Activated CD4-positive, alpha-beta memory T cell treated with anti-CD3 and anti-CD28 coated beads, Interleukin-2, amount 10 ng/mL, durations not matched to agents 7 days and 5 days (primary cell): Measurements from ENCODE around the gene TFR2. TPM values are rescaled to one million over a fixed set of nuclear protein-coding genes. Genes with fewer than 3 reads are reported as not detected.

ENCODE experiments used
- CTCF ChIA-PET: fragments of 350-600 bp; sonication (Branson Sonifier 250); formaldehyde crosslinking; loops from one replicate; lab custom pipeline; 2021; ENCODE audit warnings: antibody characterized with exemption, inconsistent platforms; lab: Charles Lee
- POLR2A ChIA-PET: fragments of 350-600 bp; sonication (Branson Sonifier 250); formaldehyde crosslinking; loops from one replicate; lab custom pipeline; 2021; ENCODE audit warnings: antibody characterized with exemption; lab: Charles Lee
- DNase-seq: peaks from one replicate; pipeline ENCODE4 v3.0.0-alpha.2; 2020
- H3K27ac Mint-ChIP-seq: one replicate; pipeline ENCODE4 v1.8.0; 2021; ENCODE audit warnings: mild to moderate bottlenecking, mixed read lengths
- H3K27me3 Mint-ChIP-seq: one replicate; pipeline ENCODE4 v1.8.0; 2021; ENCODE audit warnings: mixed read lengths
- H3K36me3 Mint-ChIP-seq: one replicate; pipeline ENCODE4 v1.8.0; 2021; ENCODE audit warnings: low read depth, mixed read lengths
- H3K4me1 Mint-ChIP-seq: one replicate; pipeline ENCODE4 v1.8.0; 2021; ENCODE audit warnings: mixed read lengths
- H3K4me3 Mint-ChIP-seq: one replicate; pipeline ENCODE4 v1.8.0; 2021; ENCODE audit warnings: mild to moderate bottlenecking, mixed read lengths
- H3K9me3 Mint-ChIP-seq: one replicate; pipeline ENCODE4 v1.8.0; 2021; ENCODE audit warnings: mixed read lengths
- total RNA-seq, 2 experiments: library from RNA; stranded (reverse); gene quantifications; one replicate each; pipeline ENCODE4 v1.2.3, GENCODE V29; 2021

Gene TFR2
- total RNA-seq, 2 experiments from 2014 or later, result 8.8 to 9.2 TPM

DNA sequence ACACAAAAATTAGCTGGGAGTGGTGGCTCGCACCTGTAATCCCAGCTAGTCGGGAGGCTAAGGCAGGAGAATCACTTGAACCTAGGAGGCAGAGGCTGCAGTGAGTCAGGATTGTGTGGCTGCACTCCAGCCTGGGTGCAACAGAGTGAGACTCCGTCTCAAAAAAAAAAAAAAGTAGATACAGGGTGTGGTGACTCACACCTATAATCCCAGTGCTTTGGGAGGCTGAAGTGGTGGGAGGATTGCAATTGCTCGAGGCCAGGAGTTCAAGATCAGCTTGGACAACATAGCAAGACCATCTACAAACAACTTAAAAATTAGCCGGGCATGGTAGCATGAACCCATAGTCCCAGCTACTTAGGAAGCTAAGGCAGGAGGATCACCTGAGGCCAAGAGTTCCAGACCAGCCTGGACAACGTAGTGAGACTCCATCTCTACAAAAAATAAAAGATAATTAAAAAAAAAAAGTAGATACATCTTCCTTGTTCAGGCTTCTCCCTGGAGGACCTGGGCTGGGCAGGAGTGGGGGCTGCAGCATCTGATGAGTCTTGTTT is 27.0 kb downstream of the TFR2 start:
- Mint-ChIP-seq H3K27me3 (peaks cover 2% of the 10 kb centered on the region), H3K36me3 (peaks cover 15% of the 10 kb centered on the region), H3K4me3 (peak overlapping the region; percentile 85), H3K9me3 (no peaks in the 10 kb centered on the region), H3K4me1 (peaks cover 21% of the 10 kb centered on the region), H3K27ac (no peak overlapping the region)
- POLR2A ChIA-PET, result interaction anchor here (0.5 to 8.1 kb wide), 8 partner anchors 9 to 186 kb away, joined by 3 to 140 read pairs (median 20); partner anchors contain the start of genes FBXO24, GNB2, LRCH4 and ZCWPW1
- CTCF ChIA-PET, result interaction anchor here (0.8 to 11.9 kb wide), 5 partner anchors 11 to 77 kb away, joined by 3 to 163 read pairs (median 32); no protein-coding TSS in a partner anchor
- no peak for DNase-seq

- no peaks in the 10 kb centered on the region for H3K9me3 Mint-ChIP-seq
- peaks cover 21% of the 10 kb centered on the region for H3K4me1 Mint-ChIP-seq
- H3K36me3 Mint-ChIP-seq, result peaks cover 15% of the 10 kb centered on the region
- DNase-seq, result no peak
- CTCF ChIA-PET, result interaction anchor here (0.6 to 11.9 kb wide), 13 partner anchors 8 to 261 kb away, joined by 3 to 163 read pairs (median 5); partner anchors contain the start of genes POP7 and SRRT
- H3K27me3 Mint-ChIP-seq, result peaks cover 2% of the 10 kb centered on the region
- H3K4me3 Mint-ChIP-seq, result peak overlapping the region; percentile 85
- POLR2A ChIA-PET, result interaction anchor here (0.8 to 8.1 kb wide), 10 partner anchors 8 to 185 kb away, joined by 3 to 140 read pairs (median 10); partner anchors contain the start of genes FBXO24, GNB2, LRCH4 and POP7
- H3K27ac Mint-ChIP-seq, result peak overlapping the region; percentile 7
Observed at GRCh38 chr7:100613412-100614175, 27.8 kb downstream of the TFR2 start.

- Mint-ChIP-seq H3K4me1 (peaks cover 21% of the 10 kb centered on the region), H3K27ac (peak overlapping the region; percentile 64), H3K4me3 (peak overlapping the region; percentile 95), H3K9me3 (no peaks in the 10 kb centered on the region), H3K27me3 (peaks cover 2% of the 10 kb centered on the region), H3K36me3 (peaks cover 15% of the 10 kb centered on the region)
- peak; percentile 41 for DNase-seq
- ChIA-PET CTCF (interaction anchor here (1.0 to 11.9 kb wide), 18 partner anchors 8 to 262 kb away, joined by 3 to 163 read pairs (median 5); partner anchors contain the start of genes FBXO24, LRCH4, POP7 and SRRT), POLR2A (interaction anchor here (0.7 to 8.1 kb wide), 23 partner anchors 9 to 275 kb away, joined by 3 to 140 read pairs (median 5); partner anchors contain the start of genes FBXO24, GNB2, LRCH4 and POP7)
Observed at GRCh38 chr7:100612730-100613390, 28.5 kb downstream of the TFR2 start.

DNA sequence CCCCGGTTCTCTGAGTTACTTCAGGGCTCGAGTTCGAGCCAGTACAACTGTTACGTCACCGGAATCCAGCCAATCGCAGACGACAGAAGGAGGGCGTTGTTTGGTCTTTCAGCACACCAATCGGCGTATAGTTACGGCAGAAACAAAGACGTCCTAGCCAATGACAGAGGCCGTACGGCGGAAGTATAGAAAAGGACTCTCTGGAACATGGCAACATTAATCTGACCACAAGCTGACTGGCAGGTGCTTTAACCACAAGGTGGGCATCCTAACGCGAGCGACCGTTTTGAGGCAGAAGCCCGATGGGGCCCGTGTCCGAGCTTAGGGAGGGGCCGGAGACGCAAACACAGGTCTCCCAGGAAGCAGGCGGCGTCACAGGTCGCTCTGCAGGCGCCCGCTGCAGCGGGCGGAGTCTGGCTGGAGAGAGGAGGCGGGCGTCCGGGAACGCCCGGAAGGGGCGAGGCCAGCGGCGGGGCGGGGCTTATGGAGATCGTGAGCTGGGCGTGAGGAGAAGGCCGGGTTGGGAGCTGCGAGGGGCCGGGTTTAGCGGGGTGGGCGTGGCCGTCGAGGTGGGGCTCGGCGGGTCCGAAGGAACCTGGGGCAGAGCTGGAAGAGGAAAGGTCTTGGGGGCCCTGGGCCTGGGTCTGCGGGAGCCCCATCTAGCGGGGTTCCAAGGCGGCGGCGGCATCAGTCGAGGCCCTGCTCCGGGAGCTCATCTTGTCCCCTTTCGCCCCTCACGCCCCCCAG is 29.2 kb downstream of the TFR2 start, which contains the start of gene MOSPD3:
TSS of gene MOSPD3 (plus strand) at position 558 of the 747 bp plus-strand sequence. CDS start 252 bp downstream, outside the sequence.
- Mint-ChIP-seq H3K27me3 (peaks cover 2% of the 10 kb centered on the region), H3K27ac (peak within 1 kb of the TSS; percentile 99), H3K4me1 (peaks cover 26% of the 10 kb centered on the region), H3K4me3 (peak within 1 kb of the TSS; percentile 95), H3K36me3 (peaks cover 15% of the 10 kb centered on the region), H3K9me3 (no peaks in the 10 kb centered on the region)
- ChIA-PET POLR2A (interaction anchor here (0.6 to 8.1 kb wide), 26 partner anchors 9 to 275 kb away, joined by 3 to 140 read pairs (median 5); partner anchors contain the start of genes FBXO24, GNB2, LRCH4 and MEPCE), CTCF (interaction anchor here (0.9 to 11.9 kb wide), 17 partner anchors 10 to 263 kb away, joined by 3 to 163 read pairs (median 5); partner anchors contain the start of genes FBXO24, LRCH4, POP7 and SRRT)
- DNase-seq, result peak; percentile 98

- no peaks in the 10 kb centered on the region for H3K9me3 Mint-ChIP-seq
- H3K27me3 Mint-ChIP-seq, result peaks cover 5% of the 10 kb centered on the region
- ChIA-PET POLR2A (interaction anchor here (5.5 kb wide), 1 partner anchor 25 kb away, joined by 66 read pairs; the partner anchor contains the start of genes FBXO24 and LRCH4), CTCF (interaction anchor here (0.6 to 11.9 kb wide), 3 partner anchors 19 to 25 kb away, joined by 4 to 163 read pairs (median 4); no protein-coding TSS in a partner anchor)
- peak overlapping the region; percentile 1 for H3K4me3 Mint-ChIP-seq
- DNase-seq, result no peak
- peaks cover 41% of the 10 kb centered on the region for H3K4me1 Mint-ChIP-seq
- peaks cover 8% of the 10 kb centered on the region for H3K36me3 Mint-ChIP-seq
- no peak overlapping the region for H3K27ac Mint-ChIP-seq
Observed at GRCh38 chr7:100609958-100610357, 31.4 kb downstream of the TFR2 start.

GRCh38 chr7:100607111-100607510 is 34.2 kb downstream of the TFR2 start:
- H3K27me3 Mint-ChIP-seq, result peaks cover 5% of the 10 kb centered on the region
- H3K4me1 Mint-ChIP-seq, result peaks cover 42% of the 10 kb centered on the region
- DNase-seq, result no peak
- H3K27ac Mint-ChIP-seq, result no peak overlapping the region
- H3K9me3 Mint-ChIP-seq, result no peaks in the 10 kb centered on the region
- H3K36me3 Mint-ChIP-seq, result no peaks in the 10 kb centered on the region
- no peak overlapping the region for H3K4me3 Mint-ChIP-seq
- ChIA-PET POLR2A (interaction anchor here (2.3 to 7.9 kb wide), 3 partner anchors 17 to 23 kb away, joined by 6 to 89 read pairs (median 32); partner anchors contain the start of genes FBXO24 and LRCH4), CTCF (interaction anchor here (11.9 kb wide), 1 partner anchor 26 kb away, joined by 163 read pairs; no protein-coding TSS in a partner anchor)

DNA sequence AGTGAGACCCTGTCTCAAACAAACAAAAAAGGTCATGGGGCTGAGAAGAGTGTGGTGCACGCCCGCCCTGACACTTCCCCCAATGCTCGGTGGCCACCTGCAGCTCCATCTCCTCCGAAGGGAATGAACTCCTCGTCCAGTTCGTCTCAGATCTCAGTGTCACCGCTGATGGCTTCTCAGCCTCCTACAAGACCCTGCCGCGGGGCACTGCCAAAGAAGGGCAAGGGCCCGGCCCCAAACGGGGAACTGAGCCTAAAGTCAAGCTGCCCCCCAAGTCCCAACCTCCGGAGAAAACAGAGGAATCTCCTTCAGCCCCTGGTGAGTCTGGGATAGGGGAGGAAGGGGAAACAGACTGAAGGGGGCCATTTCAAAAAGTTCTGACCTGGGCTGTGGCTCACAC is 35.0 kb downstream of the TFR2 start:
- POLR2A ChIA-PET, result interaction anchor here (1.7 to 7.9 kb wide), 6 partner anchors 8 to 99 kb away, joined by 4 to 89 read pairs (median 12); partner anchors contain the start of genes FBXO24, LRCH4 and POP7
- H3K4me3 Mint-ChIP-seq, result peak overlapping the region; percentile 82
- CTCF ChIA-PET, result interaction anchor here (0.9 to 2.3 kb wide), 7 partner anchors 18 to 99 kb away, joined by 3 to 17 read pairs (median 8); partner anchors contain the start of genes FBXO24, LRCH4 and POP7
- H3K27ac Mint-ChIP-seq, result no peak overlapping the region
- H3K4me1 Mint-ChIP-seq, result peaks cover 42% of the 10 kb centered on the region
- no peak for DNase-seq
- peaks cover 5% of the 10 kb centered on the region for H3K27me3 Mint-ChIP-seq
- H3K36me3 Mint-ChIP-seq, result no peaks in the 10 kb centered on the region
- no peaks in the 10 kb centered on the region for H3K9me3 Mint-ChIP-seq

GRCh38 chr7:100604976-100605911 is 36.1 kb downstream of the TFR2 start:
- Mint-ChIP-seq H3K9me3 (no peaks in the 10 kb centered on the region), H3K4me1 (peaks cover 39% of the 10 kb centered on the region), H3K27ac (peak overlapping the region; percentile 58), H3K27me3 (peaks cover 5% of the 10 kb centered on the region), H3K4me3 (peak overlapping the region; percentile 82), H3K36me3 (no peaks in the 10 kb centered on the region)
- DNase-seq, result peak; percentile 62
- ChIA-PET CTCF (interaction anchor here (0.6 to 2.3 kb wide), 16 partner anchors 8 to 165 kb away, joined by 3 to 17 read pairs (median 3); partner anchors contain the start of genes FBXO24, LRCH4 and POP7), POLR2A (interaction anchor here (0.7 to 7.9 kb wide), 14 partner anchors 9 to 177 kb away, joined by 3 to 89 read pairs (median 4); partner anchors contain the start of genes FBXO24, LRCH4, MEPCE and POP7)

DNA sequence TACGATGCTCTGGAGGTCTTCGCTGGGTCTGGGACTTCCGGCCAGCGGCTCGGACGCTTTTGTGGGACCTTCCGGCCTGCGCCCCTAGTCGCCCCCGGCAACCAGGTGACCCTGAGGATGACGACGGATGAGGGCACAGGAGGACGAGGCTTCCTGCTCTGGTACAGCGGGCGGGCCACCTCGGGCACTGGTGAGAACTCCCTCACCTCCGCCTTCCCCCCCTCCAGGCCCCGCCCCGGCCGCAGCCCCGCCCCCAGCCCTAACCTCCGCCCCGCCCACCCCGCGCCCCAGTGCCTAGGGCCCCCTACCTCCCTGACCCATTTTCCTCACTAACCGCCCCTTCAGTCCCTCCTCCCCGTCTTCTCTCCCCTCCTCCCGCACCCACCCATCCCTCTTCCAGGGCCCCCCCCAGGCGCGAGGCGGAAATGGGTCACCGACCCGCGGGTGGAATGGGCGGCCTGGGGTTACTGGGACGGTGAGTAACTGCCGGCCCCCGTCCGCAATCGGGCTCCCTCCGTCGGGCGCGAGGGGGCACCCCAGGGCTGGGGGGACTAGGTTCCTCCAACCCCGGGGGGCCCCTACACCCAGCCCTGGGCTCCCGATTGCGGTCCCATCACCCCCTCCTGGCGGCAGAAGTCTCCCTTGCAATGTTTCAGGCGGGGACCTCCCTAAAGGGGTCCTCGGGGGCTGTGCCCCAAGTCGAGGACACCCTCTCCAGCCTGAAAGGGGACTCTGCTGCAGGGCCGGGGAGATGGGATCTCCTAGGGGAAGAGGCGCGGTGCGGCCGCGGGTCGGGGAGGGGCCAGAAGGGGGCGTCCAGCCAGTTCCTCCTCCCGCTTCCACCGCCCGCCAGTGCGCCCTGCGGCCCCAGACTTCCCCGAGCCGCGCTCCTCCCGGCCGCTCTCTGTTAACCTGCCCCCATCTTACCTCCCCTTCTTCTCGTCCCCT is 37.0 kb downstream of the TFR2 start:
- Mint-ChIP-seq H3K9me3 (no peaks in the 10 kb centered on the region), H3K36me3 (no peaks in the 10 kb centered on the region)
- POLR2A ChIA-PET, result interaction anchor here (0.6 to 7.9 kb wide), 23 partner anchors 8 to 176 kb away, joined by 3 to 89 read pairs (median 4); partner anchors contain the start of genes FBXO24, GIGYF1, GNB2 and LRCH4

More for the DNA sequence above, 37.0 kb downstream of the TFR2 start:
- peak; percentile 85 for DNase-seq
- CTCF ChIA-PET, result interaction anchor here (0.5 to 2.3 kb wide), 17 partner anchors 9 to 235 kb away, joined by 3 to 17 read pairs (median 3); partner anchors contain the start of genes FBXO24 and LRCH4
- peak overlapping the region; percentile 86 for H3K27ac Mint-ChIP-seq
- peak overlapping the region; percentile 82 for H3K4me3 Mint-ChIP-seq
- peaks cover 3% of the 10 kb centered on the region for H3K27me3 Mint-ChIP-seq
- H3K4me1 Mint-ChIP-seq, result peaks cover 37% of the 10 kb centered on the region
